ENCODE results near the gene SCLT1. TPM values are rescaled to one million over a fixed set of nuclear protein-coding genes. Genes with fewer than 3 reads are reported as not detected.

Gene SCLT1
- total and polyA plus RNA-seq, 2 of the 13 experiments (the other 11 are each of a cell fraction or from before 2014, with no cell fraction given), result 1.5 to 8.7 TPM

DNA sequence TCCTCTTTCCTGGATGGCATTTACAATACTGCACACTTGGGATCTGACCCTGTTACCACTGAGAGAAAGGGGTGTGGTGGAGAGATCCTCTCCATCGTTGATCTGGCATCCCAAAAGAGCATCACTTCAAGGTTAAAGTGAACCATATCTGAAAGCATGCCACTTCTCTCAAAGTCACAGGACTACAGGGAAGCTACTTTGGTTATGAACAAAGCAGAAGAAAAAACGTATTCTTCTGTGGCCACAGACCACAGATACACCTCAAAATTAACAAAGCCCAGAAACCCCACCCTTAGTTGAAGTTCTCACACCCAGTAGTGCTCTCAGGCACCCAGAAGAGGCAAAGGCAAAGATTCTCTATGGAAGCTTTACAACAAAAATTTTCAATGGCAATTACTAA lies 175.6 kb downstream of the SCLT1 start (continued):
- TF ChIP-seq, protein P1, sequence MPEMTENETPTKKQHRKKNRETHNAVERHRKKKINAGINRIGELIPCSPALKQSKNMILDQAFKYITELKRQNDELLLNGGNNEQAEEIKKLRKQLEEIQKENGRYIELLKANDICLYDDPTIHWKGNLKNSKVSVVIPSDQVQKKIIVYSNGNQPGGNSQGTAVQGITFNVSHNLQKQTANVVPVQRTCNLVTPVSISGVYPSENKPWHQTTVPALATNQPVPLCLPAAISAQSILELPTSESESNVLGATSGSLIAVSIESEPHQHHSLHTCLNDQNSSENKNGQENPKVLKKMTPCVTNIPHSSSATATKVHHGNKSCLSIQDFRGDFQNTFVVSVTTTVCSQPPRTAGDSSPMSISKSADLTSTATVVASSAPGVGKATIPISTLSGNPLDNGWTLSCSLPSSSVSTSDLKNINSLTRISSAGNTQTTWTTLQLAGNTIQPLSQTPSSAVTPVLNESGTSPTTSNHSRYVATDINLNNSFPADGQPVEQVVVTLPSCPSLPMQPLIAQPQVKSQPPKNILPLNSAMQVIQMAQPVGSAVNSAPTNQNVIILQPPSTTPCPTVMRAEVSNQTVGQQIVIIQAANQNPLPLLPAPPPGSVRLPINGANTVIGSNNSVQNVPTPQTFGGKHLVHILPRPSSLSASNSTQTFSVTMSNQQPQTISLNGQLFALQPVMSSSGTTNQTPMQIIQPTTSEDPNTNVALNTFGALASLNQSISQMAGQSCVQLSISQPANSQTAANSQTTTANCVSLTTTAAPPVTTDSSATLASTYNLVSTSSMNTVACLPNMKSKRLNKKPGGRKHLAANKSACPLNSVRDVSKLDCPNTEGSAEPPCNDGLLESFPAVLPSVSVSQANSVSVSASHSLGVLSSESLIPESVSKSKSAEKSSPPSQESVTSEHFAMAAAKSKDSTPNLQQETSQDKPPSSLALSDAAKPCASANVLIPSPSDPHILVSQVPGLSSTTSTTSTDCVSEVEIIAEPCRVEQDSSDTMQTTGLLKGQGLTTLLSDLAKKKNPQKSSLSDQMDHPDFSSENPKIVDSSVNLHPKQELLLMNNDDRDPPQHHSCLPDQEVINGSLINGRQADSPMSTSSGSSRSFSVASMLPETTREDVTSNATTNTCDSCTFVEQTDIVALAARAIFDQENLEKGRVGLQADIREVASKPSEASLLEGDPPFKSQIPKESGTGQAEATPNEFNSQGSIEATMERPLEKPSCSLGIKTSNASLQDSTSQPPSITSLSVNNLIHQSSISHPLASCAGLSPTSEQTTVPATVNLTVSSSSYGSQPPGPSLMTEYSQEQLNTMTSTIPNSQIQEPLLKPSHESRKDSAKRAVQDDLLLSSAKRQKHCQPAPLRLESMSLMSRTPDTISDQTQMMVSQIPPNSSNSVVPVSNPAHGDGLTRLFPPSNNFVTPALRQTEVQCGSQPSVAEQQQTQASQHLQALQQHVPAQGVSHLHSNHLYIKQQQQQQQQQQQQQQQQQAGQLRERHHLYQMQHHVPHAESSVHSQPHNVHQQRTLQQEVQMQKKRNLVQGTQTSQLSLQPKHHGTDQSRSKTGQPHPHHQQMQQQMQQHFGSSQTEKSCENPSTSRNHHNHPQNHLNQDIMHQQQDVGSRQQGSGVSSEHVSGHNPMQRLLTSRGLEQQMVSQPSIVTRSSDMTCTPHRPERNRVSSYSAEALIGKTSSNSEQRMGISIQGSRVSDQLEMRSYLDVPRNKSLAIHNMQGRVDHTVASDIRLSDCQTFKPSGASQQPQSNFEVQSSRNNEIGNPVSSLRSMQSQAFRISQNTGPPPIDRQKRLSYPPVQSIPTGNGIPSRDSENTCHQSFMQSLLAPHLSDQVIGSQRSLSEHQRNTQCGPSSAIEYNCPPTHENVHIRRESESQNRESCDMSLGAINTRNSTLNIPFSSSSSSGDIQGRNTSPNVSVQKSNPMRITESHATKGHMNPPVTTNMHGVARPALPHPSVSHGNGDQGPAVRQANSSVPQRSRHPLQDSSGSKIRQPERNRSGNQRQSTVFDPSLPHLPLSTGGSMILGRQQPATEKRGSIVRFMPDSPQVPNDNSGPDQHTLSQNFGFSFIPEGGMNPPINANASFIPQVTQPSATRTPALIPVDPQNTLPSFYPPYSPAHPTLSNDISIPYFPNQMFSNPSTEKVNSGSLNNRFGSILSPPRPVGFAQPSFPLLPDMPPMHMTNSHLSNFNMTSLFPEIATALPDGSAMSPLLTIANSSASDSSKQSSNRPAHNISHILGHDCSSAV (CRISPR knock-in tag; IDR thresholded peaks at IDR 0.05; ENCODE audit: borderline replicate concordance), result no peak
- no peak for TF ChIP-seq NR1H2 (CRISPR knock-in tag; IDR thresholded peaks at IDR 0.05; ENCODE audit: borderline replicate concordance, low read depth)

DNA sequence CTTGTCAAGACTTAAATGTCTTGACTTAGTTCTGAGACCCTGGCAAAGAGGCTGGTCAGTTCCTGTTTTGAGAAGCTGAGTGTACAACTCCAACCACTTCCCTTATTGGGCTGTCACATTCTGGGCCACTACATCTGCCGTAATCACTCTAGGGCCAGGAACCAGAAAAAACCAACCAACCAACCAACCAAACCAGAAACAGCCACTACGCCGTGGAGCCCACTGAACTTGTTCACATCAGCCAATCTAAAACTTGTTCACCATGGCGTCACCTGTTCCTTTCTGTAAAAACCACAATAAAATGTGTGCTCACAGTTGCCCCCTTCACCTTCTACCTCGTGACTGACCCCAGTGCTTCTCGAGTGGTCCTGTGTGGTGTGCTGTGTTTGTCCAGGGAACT lies 176.5 kb downstream of the SCLT1 start:
- no peak overlapping the region for H3K27ac ChIP-seq (ENCODE audit: extremely low read length, insufficient read depth, low read length)
- no peaks in the 10 kb centered on the region for H3K9me3 ChIP-seq (ENCODE audit: low read length)
- DNase-seq (ENCODE audit: low spot score) (no peak), ATAC-seq (no peak), FAIRE-seq (no peak)
- no peaks in the 10 kb centered on the region for H3K27me3 ChIP-seq (ENCODE audit: control insufficient read depth in 1 of 2, insufficient read depth in 2 of 2, low read length in 2 of 2)
- no peaks in the 10 kb centered on the region for H4K20me1 ChIP-seq (ENCODE audit: insufficient read depth, low read length)
- H3K9ac ChIP-seq (ENCODE audit: insufficient read depth, low read depth, low read length), result no peak overlapping the region
- WGBS (ENCODE audit: low lambda C conversion rate), result 89% methylated on average over 6 of the region's 6 CpGs
- no peaks in the 10 kb centered on the region for H3K36me3 ChIP-seq (replicated peaks in 1 of 2; ENCODE audit: control insufficient read depth in 1 of 2, insufficient read depth in 2 of 2, low read length in 2 of 2)
- BruUV-seq (replicated peaks), result no TSS peak
- H2AFZ ChIP-seq (ENCODE audit: low read length), result no peak overlapping the region
- H3K4me1 ChIP-seq (ENCODE audit: insufficient read depth, low read length), result no peaks in the 10 kb centered on the region
- no peak overlapping the region for H3K4me2 ChIP-seq (ENCODE audit: low read depth, low read length)
- ChIA-PET CTCF (ENCODE audit: low intra/inter-chr PET ratio, low total read pairs) (no interaction called here), POLR2A (no interaction called here)
- intact Hi-C loops (cut with micrococcal nuclease; ENCODE audit: unreplicated experiment), result no loop called here
- TF ChIP-seq KDM1A (CRISPR knock-in tag; IDR thresholded peaks at IDR 0.05) (no peak), SETDB1 (CRISPR knock-in tag; IDR thresholded peaks at IDR 0.05; ENCODE audit: borderline replicate concordance) (no peak), CEBPG (CRISPR knock-in tag; IDR thresholded peaks at IDR 0.05) (no peak), ZNF615 (CRISPR knock-in tag; IDR thresholded peaks at IDR 0.05; ENCODE audit: borderline replicate concordance) (no peak)
- TF ChIP-seq, protein P2, sequence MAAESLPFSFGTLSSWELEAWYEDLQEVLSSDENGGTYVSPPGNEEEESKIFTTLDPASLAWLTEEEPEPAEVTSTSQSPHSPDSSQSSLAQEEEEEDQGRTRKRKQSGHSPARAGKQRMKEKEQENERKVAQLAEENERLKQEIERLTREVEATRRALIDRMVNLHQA (CRISPR knock-in tag; IDR thresholded peaks at IDR 0.05), result no peak
- TF ChIP-seq, protein P3, sequence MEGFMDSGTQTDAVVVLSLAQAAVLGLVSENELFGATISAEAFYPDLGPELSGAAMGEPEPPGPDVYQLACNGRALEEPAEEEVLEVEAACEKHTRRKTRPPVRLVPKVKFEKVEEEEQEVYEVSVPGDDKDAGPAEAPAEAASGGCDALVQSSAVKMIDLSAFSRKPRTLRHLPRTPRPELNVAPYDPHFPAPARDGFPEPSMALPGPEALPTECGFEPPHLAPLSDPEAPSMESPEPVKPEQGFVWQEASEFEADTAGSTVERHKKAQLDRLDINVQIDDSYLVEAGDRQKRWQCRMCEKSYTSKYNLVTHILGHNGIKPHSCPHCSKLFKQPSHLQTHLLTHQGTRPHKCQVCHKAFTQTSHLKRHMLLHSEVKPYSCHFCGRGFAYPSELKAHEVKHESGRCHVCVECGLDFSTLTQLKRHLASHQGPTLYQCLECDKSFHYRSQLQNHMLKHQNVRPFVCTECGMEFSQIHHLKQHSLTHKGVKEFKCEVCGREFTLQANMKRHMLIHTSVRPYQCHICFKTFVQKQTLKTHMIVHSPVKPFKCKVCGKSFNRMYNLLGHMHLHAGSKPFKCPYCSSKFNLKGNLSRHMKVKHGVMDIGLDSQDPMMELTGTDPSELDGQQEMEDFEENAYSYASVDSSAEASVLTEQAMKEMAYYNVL (CRISPR knock-in tag; IDR thresholded peaks at IDR 0.05; ENCODE audit: borderline replicate concordance), result no peak
- TF ChIP-seq, protein P4, sequence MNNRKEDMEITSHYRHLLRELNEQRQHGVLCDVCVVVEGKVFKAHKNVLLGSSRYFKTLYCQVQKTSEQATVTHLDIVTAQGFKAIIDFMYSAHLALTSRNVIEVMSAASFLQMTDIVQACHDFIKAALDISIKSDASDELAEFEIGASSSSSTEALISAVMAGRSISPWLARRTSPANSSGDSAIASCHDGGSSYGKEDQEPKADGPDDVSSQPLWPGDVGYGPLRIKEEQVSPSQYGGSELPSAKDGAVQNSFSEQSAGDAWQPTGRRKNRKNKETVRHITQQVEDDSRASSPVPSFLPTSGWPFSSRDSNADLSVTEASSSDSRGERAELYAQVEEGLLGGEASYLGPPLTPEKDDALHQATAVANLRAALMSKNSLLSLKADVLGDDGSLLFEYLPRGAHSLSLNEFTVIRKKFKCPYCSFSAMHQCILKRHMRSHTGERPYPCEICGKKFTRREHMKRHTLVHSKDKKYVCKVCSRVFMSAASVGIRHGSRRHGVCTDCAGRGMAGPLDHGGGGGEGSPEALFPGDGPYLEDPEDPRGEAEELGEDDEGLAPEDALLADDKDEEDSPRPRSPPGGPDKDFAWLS (CRISPR knock-in tag; IDR thresholded peaks at IDR 0.05; ENCODE audit: borderline replicate concordance), result no peak
- in situ Hi-C loops (cut with HindIII; ENCODE audit: extremely low pct_ligation_motif_present, low pct_unique_long_range_greater_than_20kb), result no loop called here
- no peaks in the 10 kb centered on the region for H3K79me2 ChIP-seq (ENCODE audit: insufficient read depth, low read length)
- H3K4me3 ChIP-seq (replicated peaks in 1 of 3; ENCODE audit: insufficient read depth in 1 of 3, low read depth in 2 of 3, low read length in 3 of 3), result no peak overlapping the region

Measured in HepG2 (cell line).